Nucleus accumbens (tissue), 56 donors: Measurements from ENCODE around the gene PRSS38.
A peak's percentile ranks its signal among the peaks of the same experiment; 100 is the strongest.

ENCODE experiments used
- DNase-seq, 56 donors: peaks; one replicate each; lab custom pipeline; 2025; lab: John Stamatoyannopoulos, UW

PRSS38 gene

GRCh38 chr1:227815468-227816409 is at the start of gene PRSS38:
TSS of gene PRSS38 (plus strand) at chr1:227815675. CDS start at chr1:227815717, 42 bp downstream.
- no peak for DNase-seq

- DNase-seq: peak in 11 of 56 donors; percentile 15 to 60 (median 44)
Measured at GRCh38 chr1:227766015-227766634, 49.4 kb upstream of the PRSS38 start.

- DNase-seq: no peak
Measured at GRCh38 chr1:227766653-227767277, 48.7 kb upstream of the PRSS38 start.

GRCh38 chr1:227767401-227768124 is 47.9 kb upstream of the PRSS38 start:
- no peak for DNase-seq

GRCh38 chr1:227768125-227768439 is 47.4 kb upstream of the PRSS38 start:
- DNase-seq: peak in 3 of 56 donors; percentile 21 to 37 (median 27)

- DNase-seq: no peak
Measured at GRCh38 chr1:227768640-227769039, 46.8 kb upstream of the PRSS38 start.

- DNase-seq: no peak
Measured at GRCh38 chr1:227769047-227769935, 46.2 kb upstream of the PRSS38 start.

GRCh38 chr1:227769936-227770494 is 45.5 kb upstream of the PRSS38 start:
- DNase-seq: no peak

- DNase-seq: no peak
Measured at GRCh38 chr1:227770812-227771211, 44.7 kb upstream of the PRSS38 start.

GRCh38 chr1:227771326-227771725 is 44.1 kb upstream of the PRSS38 start:
- peak in 1 of 56 donors; percentile 11 for DNase-seq

GRCh38 chr1:227771771-227772170 is 43.7 kb upstream of the PRSS38 start:
- no peak for DNase-seq

GRCh38 chr1:227773558-227773957 is 41.9 kb upstream of the PRSS38 start:
- no peak for DNase-seq

- no peak for DNase-seq
Measured at GRCh38 chr1:227774051-227774731, 41.3 kb upstream of the PRSS38 start.

GRCh38 chr1:227774821-227775661 is 40.4 kb upstream of the PRSS38 start:
- DNase-seq: peak in 2 of 56 donors; percentile 39 to 43

- DNase-seq: no peak
Measured at GRCh38 chr1:227775841-227776240, 39.6 kb upstream of the PRSS38 start.

GRCh38 chr1:227776331-227776771 is 39.1 kb upstream of the PRSS38 start:
- no peak for DNase-seq

GRCh38 chr1:227777156-227777555 is 38.3 kb upstream of the PRSS38 start:
- no peak for DNase-seq

- no peak for DNase-seq
Measured at GRCh38 chr1:227777646-227778045, 37.8 kb upstream of the PRSS38 start.
